ENCODE results near the gene UBR1.

GRCh38 chr15:42920519-42921341, 185.1 kb downstream of the UBR1 start, which contains the start of gene TTBK2:
- TF ChIP-seq CTCF (IDR thresholded peaks at IDR 0.05; ENCODE audit: low read length) = no peak
- no peak for TF ChIP-seq EZH2 (IDR thresholded peaks at IDR 0.05; ENCODE audit: borderline replicate concordance, low read length)
